Peyer's patch (tissue), 4 donors: ENCODE data around the gene SMARCB1. TPM values are rescaled to one million over a fixed set of nuclear protein-coding genes. Genes with fewer than 3 reads are reported as not detected.

Source experiments
- DNase-seq, 3 donors: peaks; one replicate each; pipeline ENCODE4 v3.0.0-alpha.2; 2017 to 2019
- H3K27ac ChIP-seq, 4 donors: fragments of 200-600 bp; sonication (generic); one replicate each; pipeline ENCODE4 v1.5.1; 2016 to 2019
- H3K27me3 ChIP-seq, 2 donors: fragments of 200-600 bp; sonication (generic); one replicate each; pipeline ENCODE4 v1.5.1; 2019
- H3K36me3 ChIP-seq, 3 donors: fragments of 200-600 bp; sonication (generic); one replicate each; pipeline ENCODE4 v1.5.1; 2016 to 2019
- H3K4me1 ChIP-seq, 4 donors: fragments of 200-600 bp; sonication (generic); one replicate each; pipeline ENCODE4 v1.5.1; 2016 to 2019
- H3K4me3 ChIP-seq, 4 donors: fragments of 200-600 bp; sonication (generic); 1 replicate in 3 of 4; 2 replicates in 1 of 4; pipeline ENCODE4 v1.5.1; 2016 to 2019; ENCODE audit warnings: mild to moderate bottlenecking in 1 of 4
- H3K9me3 ChIP-seq, 4 donors: fragments of 200-600 bp; sonication (generic); one replicate each; pipeline ENCODE4 v1.5.1; 2016 to 2019; ENCODE audit warnings: mild to moderate bottlenecking in 1 of 4
- POLR2A ChIP-seq, 2 donors: fragments of 450-650 bp; IDR thresholded peaks; one replicate each; pipeline ENCODE4 v1.5.1; 2017; ENCODE audit warnings: antibody characterized with exemption in 2 of 2, mild to moderate bottlenecking in 2 of 2, moderate library complexity in 2 of 2
- total RNA-seq, 4 donors: library from RNA; depleted of rRNA; stranded (reverse); fragments of >200 nt; gene quantifications; one replicate each; pipeline ENCODE4 v1.1.0, GENCODE V29; 2016
- TF ChIP-seq, protein P1 (sequence below), 6 experiments: fragments of 450-650 bp in 4 of 6; fragments of 200-600 bp in 2 of 6; sonication (generic) in 1 of 6; IDR thresholded peaks; one replicate each; pipeline ENCODE4 v1.5.1; 2017 to 2019; ENCODE audit warnings: antibody characterized with exemption in 6 of 6, mild to moderate bottlenecking in 3 of 6, moderate library complexity in 1 of 6

Gene SMARCB1
- total RNA-seq, 4 donors from 2014 or later, result 45.7 to 94.9 (median 77.0) TPM

DNA sequence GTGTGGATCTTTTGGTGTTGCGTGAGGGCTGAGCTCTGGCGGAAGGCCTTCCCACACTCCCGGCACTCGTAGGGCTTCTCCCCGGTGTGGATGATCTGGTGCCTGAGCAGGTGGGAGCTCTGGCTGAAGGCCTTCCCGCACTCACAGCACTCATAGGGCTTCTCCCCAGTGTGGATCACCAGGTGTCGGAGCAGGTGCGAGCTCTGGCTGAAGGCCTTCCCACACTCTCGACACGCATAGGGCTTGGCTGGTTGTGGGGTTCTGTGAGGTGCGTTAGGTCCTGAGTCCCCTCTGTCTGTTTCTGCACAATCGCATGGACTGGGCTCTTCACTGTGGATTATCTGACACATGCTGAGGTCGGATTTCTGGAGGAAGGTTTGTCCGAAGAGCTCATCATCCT, 42.3 kb upstream of the SMARCB1 start:
- no peak for TF ChIP-seq POLR2A (IDR thresholded peaks at IDR 0.05)
- TF ChIP-seq, protein P1, sequence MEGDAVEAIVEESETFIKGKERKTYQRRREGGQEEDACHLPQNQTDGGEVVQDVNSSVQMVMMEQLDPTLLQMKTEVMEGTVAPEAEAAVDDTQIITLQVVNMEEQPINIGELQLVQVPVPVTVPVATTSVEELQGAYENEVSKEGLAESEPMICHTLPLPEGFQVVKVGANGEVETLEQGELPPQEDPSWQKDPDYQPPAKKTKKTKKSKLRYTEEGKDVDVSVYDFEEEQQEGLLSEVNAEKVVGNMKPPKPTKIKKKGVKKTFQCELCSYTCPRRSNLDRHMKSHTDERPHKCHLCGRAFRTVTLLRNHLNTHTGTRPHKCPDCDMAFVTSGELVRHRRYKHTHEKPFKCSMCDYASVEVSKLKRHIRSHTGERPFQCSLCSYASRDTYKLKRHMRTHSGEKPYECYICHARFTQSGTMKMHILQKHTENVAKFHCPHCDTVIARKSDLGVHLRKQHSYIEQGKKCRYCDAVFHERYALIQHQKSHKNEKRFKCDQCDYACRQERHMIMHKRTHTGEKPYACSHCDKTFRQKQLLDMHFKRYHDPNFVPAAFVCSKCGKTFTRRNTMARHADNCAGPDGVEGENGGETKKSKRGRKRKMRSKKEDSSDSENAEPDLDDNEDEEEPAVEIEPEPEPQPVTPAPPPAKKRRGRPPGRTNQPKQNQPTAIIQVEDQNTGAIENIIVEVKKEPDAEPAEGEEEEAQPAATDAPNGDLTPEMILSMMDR (IDR thresholded peaks at IDR 0.05), result no peak
- no peak overlapping the region for H3K4me3 ChIP-seq

DNA sequence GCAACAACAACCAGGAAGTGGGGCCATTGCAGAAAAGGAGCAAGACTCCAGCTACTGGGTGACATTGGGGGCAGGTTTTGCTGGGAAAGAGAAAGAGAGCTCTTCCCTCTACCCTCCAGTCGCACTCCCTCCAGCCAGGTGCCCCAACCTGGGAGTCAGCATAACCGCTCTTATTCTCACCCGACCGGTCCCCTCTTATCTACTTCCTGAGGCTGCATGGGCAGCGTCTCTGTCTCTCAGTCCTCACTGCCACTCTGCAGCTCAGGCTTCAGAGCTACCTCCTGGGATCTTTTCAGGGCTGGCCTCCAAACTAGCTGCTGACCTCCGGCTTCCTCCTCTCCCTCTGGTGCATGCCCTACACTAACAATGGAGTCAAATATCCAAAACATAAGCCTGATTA, 41.0 kb upstream of the SMARCB1 start:
- H3K4me3 ChIP-seq, result no peak overlapping the region
- no peak overlapping the region for H3K27ac ChIP-seq
- H3K27me3 ChIP-seq, result no peaks in the 10 kb centered on the region
- peaks cover 0 to 9% (median 2%) of the 10 kb centered on the region in 4 donors for H3K4me1 ChIP-seq
- H3K9me3 ChIP-seq, result no peaks in the 10 kb centered on the region
- H3K36me3 ChIP-seq, result peaks cover 0 to 33% (median 0%) of the 10 kb centered on the region in 3 donors
- DNase-seq, result no peak
- TF ChIP-seq, protein P1 (IDR thresholded peaks at IDR 0.05), result no peak
- TF ChIP-seq POLR2A (IDR thresholded peaks at IDR 0.05), result no peak

More for the DNA sequence above, 42.3 kb upstream of the SMARCB1 start:
- no peaks in the 10 kb centered on the region for H3K9me3 ChIP-seq
- no peak overlapping the region for H3K27ac ChIP-seq
- no peaks in the 10 kb centered on the region for H3K27me3 ChIP-seq
- DNase-seq, result no peak
- H3K36me3 ChIP-seq, result peaks cover 0 to 33% (median 0%) of the 10 kb centered on the region in 3 donors
- H3K4me1 ChIP-seq, result no peaks in the 10 kb centered on the region

DNA sequence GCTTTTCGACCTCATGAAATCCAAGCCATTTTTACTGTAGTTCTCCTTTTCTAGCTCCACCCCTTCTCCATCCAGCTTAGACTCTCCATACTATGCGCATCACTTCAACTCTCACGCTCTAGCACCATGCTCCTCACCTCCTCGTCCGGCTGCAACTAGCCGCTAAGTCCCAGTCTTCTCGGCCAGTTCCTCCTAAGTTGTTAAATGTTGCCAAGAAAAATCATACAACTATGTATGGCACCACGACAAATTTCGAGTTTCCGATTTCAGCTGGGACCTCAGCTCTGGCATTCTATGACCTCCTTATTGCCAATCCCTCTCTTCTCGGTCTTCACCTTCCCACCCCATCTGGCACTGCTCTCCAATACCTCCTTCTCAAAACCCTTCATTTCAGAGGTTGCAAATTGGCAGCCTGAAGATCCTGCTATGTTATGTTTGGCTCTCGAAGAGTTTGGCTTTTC, 36.9 kb upstream of the SMARCB1 start:
- Histone ChIP-seq H3K27me3 (no peaks in the 10 kb centered on the region), H3K27ac (no peak overlapping the region), H3K9me3 (no peaks in the 10 kb centered on the region), H3K36me3 (peaks cover 0 to 3% (median 0%) of the 10 kb centered on the region in 3 donors), H3K4me1 (peaks cover 0 to 14% (median 2%) of the 10 kb centered on the region in 4 donors), H3K4me3 (peak overlapping the region in 2 of 4 donors; percentile 68)
- TF ChIP-seq, protein P1 (IDR thresholded peaks at IDR 0.05), result no peak
- TF ChIP-seq POLR2A (IDR thresholded peaks at IDR 0.05), result no peak
- no peak for DNase-seq

DNA sequence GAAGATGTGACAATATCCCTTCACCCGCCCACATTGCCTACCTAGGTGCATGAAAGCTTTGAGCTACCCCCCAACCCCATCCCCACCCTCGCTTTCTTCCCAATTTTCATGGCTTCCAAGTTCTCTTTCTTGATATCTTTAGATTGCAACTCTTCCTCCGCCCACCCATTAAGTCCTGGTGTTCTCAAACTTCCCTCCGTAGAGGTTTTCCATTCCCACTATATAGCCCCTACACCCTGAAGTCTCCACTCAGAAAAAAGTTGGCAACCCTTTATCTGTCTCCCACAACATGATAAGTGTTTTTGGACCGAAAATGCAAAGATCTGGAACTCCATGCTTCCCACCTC, 36.4 kb upstream of the SMARCB1 start:
- TF ChIP-seq POLR2A (IDR thresholded peaks at IDR 0.05), result no peak
- TF ChIP-seq, protein P1 (IDR thresholded peaks at IDR 0.05), result no peak
- no peaks in the 10 kb centered on the region for H3K27me3 ChIP-seq
- H3K4me1 ChIP-seq, result peaks cover 0 to 14% (median 2%) of the 10 kb centered on the region in 4 donors
- H3K27ac ChIP-seq, result peak overlapping the region; percentile 84 to 90 (median 89)
- no peaks in the 10 kb centered on the region for H3K9me3 ChIP-seq
- peak overlapping the region; percentile 54 to 79 (median 68) for H3K4me3 ChIP-seq
- DNase-seq, result no peak
- H3K36me3 ChIP-seq, result no peaks in the 10 kb centered on the region

DNA sequence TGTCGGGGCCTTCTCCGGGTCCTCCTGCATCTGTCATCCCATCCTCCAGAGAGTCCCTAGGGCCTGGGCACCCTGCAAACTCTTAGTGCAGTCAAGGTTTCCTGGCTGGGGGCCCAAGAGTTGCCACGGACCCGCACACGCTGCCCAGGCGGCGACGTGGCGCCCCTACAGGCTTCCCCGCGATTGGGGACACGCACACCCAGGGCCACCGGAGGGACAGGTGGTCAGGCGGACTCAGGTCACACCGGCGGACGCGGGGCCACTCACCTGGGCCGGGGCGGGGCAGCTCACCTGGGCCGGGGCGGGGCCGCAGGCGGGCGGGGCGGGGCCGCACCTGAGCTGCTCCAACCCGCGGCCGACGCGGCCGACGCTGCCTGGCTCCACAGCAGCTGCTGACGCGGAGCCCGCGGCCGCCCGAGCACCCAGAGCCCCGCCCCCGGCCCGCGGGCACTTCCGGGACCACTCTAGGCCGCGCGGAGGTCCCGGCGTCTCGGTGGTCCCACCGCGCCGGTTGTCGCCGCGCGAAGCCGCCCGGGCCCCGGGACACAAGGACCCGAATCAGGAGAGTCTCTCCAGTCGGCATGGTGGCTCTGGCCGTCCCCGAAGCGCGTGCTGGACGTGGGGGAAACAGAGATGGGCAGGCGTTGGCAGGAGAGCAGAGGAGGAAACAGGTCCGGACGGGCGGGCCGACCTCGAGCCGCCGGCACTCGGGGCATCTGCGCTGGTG, 35.9 kb upstream of the SMARCB1 start, which contains the start of gene ZNF70:
TSS of gene ZNF70 (minus strand) at position 399 of the 727 bp plus-strand sequence. CDS start 5,972 bp downstream, outside the sequence.
- peak; percentile 91 to 96 (median 96) for DNase-seq
- Histone ChIP-seq H3K4me3 (peak within 1 kb of the TSS; percentile 54 to 79 (median 68)), H3K9me3 (no peaks in the 10 kb centered on the region), H3K4me1 (peaks cover 0 to 14% (median 2%) of the 10 kb centered on the region in 4 donors), H3K36me3 (no peaks in the 10 kb centered on the region), H3K27ac (peak within 1 kb of the TSS; percentile 84 to 90 (median 89)), H3K27me3 (no peaks in the 10 kb centered on the region)
- peak; percentile 58 to 60 for TF ChIP-seq POLR2A (IDR thresholded peaks at IDR 0.05)
- TF ChIP-seq, protein P1 (IDR thresholded peaks at IDR 0.05), result peak in 4 of 6 experiments; percentile 9 to 46 (median 40)
